Measurements from ENCODE around the gene MPP2. TPM values are rescaled to one million over a fixed set of nuclear protein-coding genes. Genes with fewer than 3 reads are reported as not detected.

MPP2 gene
- total and polyA plus RNA-seq, 4 donors, result 0.05 to 0.25 (median 0.09) TPM

DNA sequence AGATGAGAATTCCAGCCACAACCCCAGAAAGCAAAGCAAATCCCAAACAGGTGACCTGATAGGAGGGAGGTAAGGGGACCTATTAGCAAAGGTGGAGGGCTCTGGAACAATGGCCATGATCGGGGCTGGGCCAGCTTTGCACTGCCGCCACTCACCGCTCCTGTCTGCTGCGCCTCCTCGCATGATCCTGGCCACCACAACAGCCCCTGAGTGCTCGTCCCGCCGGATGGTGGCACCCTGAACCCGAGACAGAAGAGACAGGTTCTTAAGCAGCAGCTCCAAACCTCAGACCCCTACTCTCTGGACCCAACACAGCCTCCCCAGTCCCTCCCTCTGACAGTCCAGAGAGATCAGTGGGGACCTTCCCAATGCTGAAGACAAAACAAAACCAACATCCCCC is 79.7 kb downstream of the MPP2 start:
- no peak for DNase-seq (ENCODE audit: low spot score)
- no peaks in the 10 kb centered on the region for H3K27me3 ChIP-seq (ENCODE audit: control insufficient read depth in 4 of 4, insufficient read depth in 4 of 4, low read length in 3 of 4)
- no peak overlapping the region for H3K9ac ChIP-seq (ENCODE audit: low read depth in 1 of 2, low read length in 2 of 2)
- TF ChIP-seq SP1 (IDR thresholded peaks at IDR 0.05), result no peak
- TF ChIP-seq RXRA (IDR thresholded peaks at IDR 0.05), result no peak
- TF ChIP-seq ATF3 (IDR thresholded peaks at IDR 0.05), result no peak
- no peak for TF ChIP-seq FOXA1 (IDR thresholded peaks at IDR 0.05)
- TF ChIP-seq YY1 (IDR thresholded peaks at IDR 0.05), result no peak
- TF ChIP-seq GABPA (IDR thresholded peaks at IDR 0.05 in 1 of 2, conservative IDR thresholded peaks at IDR 0.05 in 1 of 2), result no peak
- TF ChIP-seq, protein P1, sequence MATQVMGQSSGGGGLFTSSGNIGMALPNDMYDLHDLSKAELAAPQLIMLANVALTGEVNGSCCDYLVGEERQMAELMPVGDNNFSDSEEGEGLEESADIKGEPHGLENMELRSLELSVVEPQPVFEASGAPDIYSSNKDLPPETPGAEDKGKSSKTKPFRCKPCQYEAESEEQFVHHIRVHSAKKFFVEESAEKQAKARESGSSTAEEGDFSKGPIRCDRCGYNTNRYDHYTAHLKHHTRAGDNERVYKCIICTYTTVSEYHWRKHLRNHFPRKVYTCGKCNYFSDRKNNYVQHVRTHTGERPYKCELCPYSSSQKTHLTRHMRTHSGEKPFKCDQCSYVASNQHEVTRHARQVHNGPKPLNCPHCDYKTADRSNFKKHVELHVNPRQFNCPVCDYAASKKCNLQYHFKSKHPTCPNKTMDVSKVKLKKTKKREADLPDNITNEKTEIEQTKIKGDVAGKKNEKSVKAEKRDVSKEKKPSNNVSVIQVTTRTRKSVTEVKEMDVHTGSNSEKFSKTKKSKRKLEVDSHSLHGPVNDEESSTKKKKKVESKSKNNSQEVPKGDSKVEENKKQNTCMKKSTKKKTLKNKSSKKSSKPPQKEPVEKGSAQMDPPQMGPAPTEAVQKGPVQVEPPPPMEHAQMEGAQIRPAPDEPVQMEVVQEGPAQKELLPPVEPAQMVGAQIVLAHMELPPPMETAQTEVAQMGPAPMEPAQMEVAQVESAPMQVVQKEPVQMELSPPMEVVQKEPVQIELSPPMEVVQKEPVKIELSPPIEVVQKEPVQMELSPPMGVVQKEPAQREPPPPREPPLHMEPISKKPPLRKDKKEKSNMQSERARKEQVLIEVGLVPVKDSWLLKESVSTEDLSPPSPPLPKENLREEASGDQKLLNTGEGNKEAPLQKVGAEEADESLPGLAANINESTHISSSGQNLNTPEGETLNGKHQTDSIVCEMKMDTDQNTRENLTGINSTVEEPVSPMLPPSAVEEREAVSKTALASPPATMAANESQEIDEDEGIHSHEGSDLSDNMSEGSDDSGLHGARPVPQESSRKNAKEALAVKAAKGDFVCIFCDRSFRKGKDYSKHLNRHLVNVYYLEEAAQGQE (IDR thresholded peaks at IDR 0.05), result no peak
- no peak for TF ChIP-seq EGR1 (IDR thresholded peaks at IDR 0.05; ENCODE audit: low read depth in 2 of 2)
- TF ChIP-seq JUND (IDR thresholded peaks at IDR 0.05), result no peak
- no peak for TF ChIP-seq CTCF (IDR thresholded peaks at IDR 0.05; ENCODE audit: low read depth, low read length, missing input control)
- TF ChIP-seq RAD21 (IDR thresholded peaks at IDR 0.05), result no peak
- 97% methylated on average over 9 of the region's 9 CpGs for WGBS
- no peaks in the 10 kb centered on the region for H3K9me3 ChIP-seq (ENCODE audit: control insufficient read depth in 4 of 4, low read length in 3 of 4)
- no peak overlapping the region for H3K27ac ChIP-seq (ENCODE audit: low read depth in 1 of 2, low read length in 2 of 2)
- H3K4me3 ChIP-seq (ENCODE audit: low read depth in 1 of 3, low read length in 3 of 3), result no peak overlapping the region
- no peaks in the 10 kb centered on the region for H3K36me3 ChIP-seq (ENCODE audit: control insufficient read depth in 4 of 4, insufficient read depth in 3 of 4, low read depth in 1 of 4, low read length in 3 of 4)
- H3K4me1 ChIP-seq (ENCODE audit: control insufficient read depth in 4 of 4, insufficient read depth in 4 of 4, low read length in 3 of 4), result peaks cover 0 to 4% (median 2%) of the 10 kb centered on the region in 4 donors

- TF ChIP-seq JUND (IDR thresholded peaks at IDR 0.05) (no peak), RAD21 (IDR thresholded peaks at IDR 0.05) (no peak), FOXA1 (IDR thresholded peaks at IDR 0.05) (no peak), ATF3 (IDR thresholded peaks at IDR 0.05) (no peak)
- Histone ChIP-seq H3K4me3 (ENCODE audit: low read depth in 1 of 3, low read length in 3 of 3) (no peak overlapping the region), H3K9me3 (ENCODE audit: control insufficient read depth in 4 of 4, low read length in 3 of 4) (no peaks in the 10 kb centered on the region), H3K36me3 (ENCODE audit: control insufficient read depth in 4 of 4, insufficient read depth in 3 of 4, low read depth in 1 of 4, low read length in 3 of 4) (no peaks in the 10 kb centered on the region), H3K27me3 (ENCODE audit: control insufficient read depth in 4 of 4, insufficient read depth in 4 of 4, low read length in 3 of 4) (no peaks in the 10 kb centered on the region), H3K9ac (ENCODE audit: low read depth in 1 of 2, low read length in 2 of 2) (no peak overlapping the region), H3K4me1 (ENCODE audit: control insufficient read depth in 4 of 4, insufficient read depth in 4 of 4, low read length in 3 of 4) (no peaks in the 10 kb centered on the region), H3K27ac (ENCODE audit: low read depth in 1 of 2, low read length in 2 of 2) (no peak overlapping the region)
- WGBS, result 94% methylated on average over 7 of the region's 7 CpGs
- DNase-seq (ENCODE audit: low spot score), result no peak
Observed at GRCh38 chr17:43826206-43826605, 81.1 kb downstream of the MPP2 start.

DNA sequence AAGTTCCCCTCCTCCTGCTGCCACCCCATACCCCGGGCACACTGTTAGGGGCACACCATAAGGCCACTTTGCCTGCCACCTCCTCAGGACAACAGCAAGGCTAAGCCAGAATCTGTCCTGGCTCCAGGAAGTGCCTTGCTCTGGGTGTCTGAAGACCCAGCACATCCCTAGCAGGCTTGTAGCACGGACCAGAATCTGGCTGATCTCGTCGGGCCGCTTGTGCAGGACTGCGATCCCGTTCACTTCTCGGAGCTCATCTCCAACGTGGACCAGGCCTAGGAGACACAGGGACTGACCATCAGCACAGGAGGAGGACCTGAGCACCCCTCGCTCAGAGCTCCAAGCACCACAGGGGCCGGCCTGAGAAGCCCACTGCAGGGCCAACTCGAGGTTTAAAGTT is 81.8 kb downstream of the MPP2 start:
- Histone ChIP-seq H3K4me3 (ENCODE audit: low read depth in 1 of 3, low read length in 3 of 3) (no peak overlapping the region), H3K9me3 (ENCODE audit: control insufficient read depth in 4 of 4, low read length in 3 of 4) (no peaks in the 10 kb centered on the region), H3K36me3 (ENCODE audit: control insufficient read depth in 4 of 4, insufficient read depth in 3 of 4, low read depth in 1 of 4, low read length in 3 of 4) (no peaks in the 10 kb centered on the region), H3K27me3 (ENCODE audit: control insufficient read depth in 4 of 4, insufficient read depth in 4 of 4, low read length in 3 of 4) (no peaks in the 10 kb centered on the region), H3K27ac (ENCODE audit: low read depth in 1 of 2, low read length in 2 of 2) (no peak overlapping the region), H3K4me1 (ENCODE audit: control insufficient read depth in 4 of 4, insufficient read depth in 4 of 4, low read length in 3 of 4) (no peaks in the 10 kb centered on the region), H3K9ac (ENCODE audit: low read depth in 1 of 2, low read length in 2 of 2) (no peak overlapping the region)
- DNase-seq (ENCODE audit: low spot score), result no peak
- 95% methylated on average over 12 of the region's 12 CpGs for WGBS
- TF ChIP-seq NR2F2 (IDR thresholded peaks at IDR 0.05) (no peak), TAF1 (conservative IDR thresholded peaks at IDR 0.05) (no peak), YY1 (IDR thresholded peaks at IDR 0.05) (no peak), MAX (IDR thresholded peaks at IDR 0.05) (no peak), HNF4G (IDR thresholded peaks at IDR 0.05) (no peak), GABPA (IDR thresholded peaks at IDR 0.05 in 1 of 2, conservative IDR thresholded peaks at IDR 0.05 in 1 of 2) (no peak), RAD21 (IDR thresholded peaks at IDR 0.05) (no peak), FOXA1 (IDR thresholded peaks at IDR 0.05) (no peak)
- TF ChIP-seq, protein P2, sequence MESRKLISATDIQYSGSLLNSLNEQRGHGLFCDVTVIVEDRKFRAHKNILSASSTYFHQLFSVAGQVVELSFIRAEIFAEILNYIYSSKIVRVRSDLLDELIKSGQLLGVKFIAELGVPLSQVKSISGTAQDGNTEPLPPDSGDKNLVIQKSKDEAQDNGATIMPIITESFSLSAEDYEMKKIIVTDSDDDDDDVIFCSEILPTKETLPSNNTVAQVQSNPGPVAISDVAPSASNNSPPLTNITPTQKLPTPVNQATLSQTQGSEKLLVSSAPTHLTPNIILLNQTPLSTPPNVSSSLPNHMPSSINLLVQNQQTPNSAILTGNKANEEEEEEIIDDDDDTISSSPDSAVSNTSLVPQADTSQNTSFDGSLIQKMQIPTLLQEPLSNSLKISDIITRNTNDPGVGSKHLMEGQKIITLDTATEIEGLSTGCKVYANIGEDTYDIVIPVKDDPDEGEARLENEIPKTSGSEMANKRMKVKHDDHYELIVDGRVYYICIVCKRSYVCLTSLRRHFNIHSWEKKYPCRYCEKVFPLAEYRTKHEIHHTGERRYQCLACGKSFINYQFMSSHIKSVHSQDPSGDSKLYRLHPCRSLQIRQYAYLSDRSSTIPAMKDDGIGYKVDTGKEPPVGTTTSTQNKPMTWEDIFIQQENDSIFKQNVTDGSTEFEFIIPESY (IDR thresholded peaks at IDR 0.05), result no peak
- TF ChIP-seq, protein P1 (IDR thresholded peaks at IDR 0.05), result no peak

Data from liver (tissue), 9 donors.